Lower leg skin (tissue), 3 donors: ENCODE data around the gene APBA1.

ENCODE experiments used
- POLR2A ChIP-seq, 2 donors: fragments of 450-650 bp; IDR thresholded peaks; one replicate each; pipeline ENCODE4 v1.6.1; 2016 to 2017; ENCODE audit warnings: antibody characterized with exemption in 2 of 2, mild to moderate bottlenecking in 1 of 2, moderate library complexity in 1 of 2
- TF ChIP-seq, protein P1 (sequence below), 3 donors: fragments of 450-650 bp; IDR thresholded peaks; one replicate each; pipeline ENCODE4 v1.5.1; 2016; ENCODE audit warnings: antibody characterized with exemption in 3 of 3, mild to moderate bottlenecking in 3 of 3, moderate library complexity in 2 of 3

DNA sequence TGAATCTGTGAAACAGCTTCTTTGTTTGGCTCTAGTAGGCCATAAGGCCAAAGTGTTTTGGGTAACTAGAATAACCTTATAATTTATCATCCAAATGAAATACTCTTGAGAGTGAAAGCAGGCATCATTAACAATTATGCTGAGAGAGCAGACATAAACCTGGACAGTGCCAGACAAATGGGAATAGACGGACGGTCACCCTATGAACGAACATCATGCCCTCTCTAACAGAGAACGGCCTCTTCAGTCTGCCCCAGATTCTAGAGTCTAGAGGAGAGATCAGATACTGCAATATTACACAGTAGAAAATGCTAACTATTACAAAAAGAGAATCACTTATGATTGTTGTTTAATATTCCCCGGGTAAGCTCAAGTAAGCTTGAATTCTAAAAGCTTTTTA is 68.5 kb downstream of the APBA1 start:
- TF ChIP-seq POLR2A (IDR thresholded peaks at IDR 0.05) = no peak
- TF ChIP-seq, protein P1, sequence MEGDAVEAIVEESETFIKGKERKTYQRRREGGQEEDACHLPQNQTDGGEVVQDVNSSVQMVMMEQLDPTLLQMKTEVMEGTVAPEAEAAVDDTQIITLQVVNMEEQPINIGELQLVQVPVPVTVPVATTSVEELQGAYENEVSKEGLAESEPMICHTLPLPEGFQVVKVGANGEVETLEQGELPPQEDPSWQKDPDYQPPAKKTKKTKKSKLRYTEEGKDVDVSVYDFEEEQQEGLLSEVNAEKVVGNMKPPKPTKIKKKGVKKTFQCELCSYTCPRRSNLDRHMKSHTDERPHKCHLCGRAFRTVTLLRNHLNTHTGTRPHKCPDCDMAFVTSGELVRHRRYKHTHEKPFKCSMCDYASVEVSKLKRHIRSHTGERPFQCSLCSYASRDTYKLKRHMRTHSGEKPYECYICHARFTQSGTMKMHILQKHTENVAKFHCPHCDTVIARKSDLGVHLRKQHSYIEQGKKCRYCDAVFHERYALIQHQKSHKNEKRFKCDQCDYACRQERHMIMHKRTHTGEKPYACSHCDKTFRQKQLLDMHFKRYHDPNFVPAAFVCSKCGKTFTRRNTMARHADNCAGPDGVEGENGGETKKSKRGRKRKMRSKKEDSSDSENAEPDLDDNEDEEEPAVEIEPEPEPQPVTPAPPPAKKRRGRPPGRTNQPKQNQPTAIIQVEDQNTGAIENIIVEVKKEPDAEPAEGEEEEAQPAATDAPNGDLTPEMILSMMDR (IDR thresholded peaks at IDR 0.05) = no peak
